Left ventricle myocardium inferior (tissue), 1 donor: Measurements from ENCODE around the gene CEP128. TPM values are rescaled to one million over a fixed set of nuclear protein-coding genes. Genes with fewer than 3 reads are reported as not detected.

Experiments
- DNase-seq: peaks from one replicate; pipeline ENCODE4 v3.0.0-alpha.2; 2020
- H3K27ac ChIP-seq: fragments of 200-600 bp; replicated peaks from 2 replicates; pipeline ENCODE4 v1.8.0; 2021
- H3K27me3 ChIP-seq: fragments of 200-600 bp; 2 replicates; pipeline ENCODE4 v1.8.0; 2021; ENCODE audit warnings: low read depth
- H3K36me3 ChIP-seq: fragments of 200-600 bp; 2 replicates; pipeline ENCODE4 v1.8.0; 2021
- H3K4me1 ChIP-seq: fragments of 200-600 bp; 2 replicates; pipeline ENCODE4 v1.8.0; 2021
- H3K4me3 ChIP-seq: fragments of 200-600 bp; 2 replicates; pipeline ENCODE4 v1.8.0; 2021; ENCODE audit warnings: mild to moderate bottlenecking, moderate library complexity
- H3K9me3 ChIP-seq: fragments of 200-600 bp; replicated peaks from 2 replicates; pipeline ENCODE4 v1.8.0; 2021
- intact Hi-C: fragments of 100-400 bp; cut with micrococcal nuclease; formaldehyde crosslinking; loops from one replicate; pipeline ENCODE4 v1.11.0; 2022
- total RNA-seq: library from RNA; stranded (reverse); fragmentation: NEBNext Ultra II Directional; extraction: Animal tissue kit (Norgen Biotek cat#: 25700); gene quantifications from one replicate; pipeline ENCODE4 v1.2.1, GENCODE V29; 2021
- TF ChIP-seq, protein P1 (sequence below): fragments of 200-600 bp; IDR thresholded peaks from 2 replicates; pipeline ENCODE4 v1.8.0; 2021; ENCODE audit warnings: antibody characterized with exemption, mild to moderate bottlenecking, borderline replicate concordance
- donor health status: DM: no; HTN: yes; CAD: no; lungs with severe emphysema.

CEP128 gene
- total RNA-seq, 1 donor from 2014 or later, result 2.3 TPM

DNA sequence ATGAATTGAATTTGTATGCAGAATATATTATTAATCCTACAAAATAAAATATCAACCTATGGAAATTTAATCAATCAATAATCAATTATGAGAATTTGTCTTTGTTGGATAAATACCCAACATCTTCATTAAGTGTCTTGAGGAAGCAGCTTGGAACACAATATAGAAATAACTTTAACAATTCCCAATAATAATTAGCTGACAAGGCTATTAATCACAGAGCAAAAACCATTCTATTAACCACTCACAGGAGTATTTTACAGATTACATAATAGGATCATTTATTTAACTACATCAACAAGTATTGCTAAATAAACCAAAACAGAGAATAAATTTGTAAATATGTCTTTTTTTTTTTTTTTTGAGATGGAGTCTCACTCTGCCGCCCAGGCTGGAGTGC is 190.3 kb downstream of the CEP128 start:
- TF ChIP-seq, protein P1, sequence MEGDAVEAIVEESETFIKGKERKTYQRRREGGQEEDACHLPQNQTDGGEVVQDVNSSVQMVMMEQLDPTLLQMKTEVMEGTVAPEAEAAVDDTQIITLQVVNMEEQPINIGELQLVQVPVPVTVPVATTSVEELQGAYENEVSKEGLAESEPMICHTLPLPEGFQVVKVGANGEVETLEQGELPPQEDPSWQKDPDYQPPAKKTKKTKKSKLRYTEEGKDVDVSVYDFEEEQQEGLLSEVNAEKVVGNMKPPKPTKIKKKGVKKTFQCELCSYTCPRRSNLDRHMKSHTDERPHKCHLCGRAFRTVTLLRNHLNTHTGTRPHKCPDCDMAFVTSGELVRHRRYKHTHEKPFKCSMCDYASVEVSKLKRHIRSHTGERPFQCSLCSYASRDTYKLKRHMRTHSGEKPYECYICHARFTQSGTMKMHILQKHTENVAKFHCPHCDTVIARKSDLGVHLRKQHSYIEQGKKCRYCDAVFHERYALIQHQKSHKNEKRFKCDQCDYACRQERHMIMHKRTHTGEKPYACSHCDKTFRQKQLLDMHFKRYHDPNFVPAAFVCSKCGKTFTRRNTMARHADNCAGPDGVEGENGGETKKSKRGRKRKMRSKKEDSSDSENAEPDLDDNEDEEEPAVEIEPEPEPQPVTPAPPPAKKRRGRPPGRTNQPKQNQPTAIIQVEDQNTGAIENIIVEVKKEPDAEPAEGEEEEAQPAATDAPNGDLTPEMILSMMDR, result no peak
- DNase-seq, result no peak
- intact Hi-C loops, result no loop called here
- H3K9me3 ChIP-seq, result no peaks in the 10 kb centered on the region
- no peak overlapping the region for H3K4me3 ChIP-seq
- H3K27ac ChIP-seq, result no peak overlapping the region
- H3K36me3 ChIP-seq, result no peaks in the 10 kb centered on the region
- no peaks in the 10 kb centered on the region for H3K27me3 ChIP-seq
- H3K4me1 ChIP-seq, result no peaks in the 10 kb centered on the region

DNA sequence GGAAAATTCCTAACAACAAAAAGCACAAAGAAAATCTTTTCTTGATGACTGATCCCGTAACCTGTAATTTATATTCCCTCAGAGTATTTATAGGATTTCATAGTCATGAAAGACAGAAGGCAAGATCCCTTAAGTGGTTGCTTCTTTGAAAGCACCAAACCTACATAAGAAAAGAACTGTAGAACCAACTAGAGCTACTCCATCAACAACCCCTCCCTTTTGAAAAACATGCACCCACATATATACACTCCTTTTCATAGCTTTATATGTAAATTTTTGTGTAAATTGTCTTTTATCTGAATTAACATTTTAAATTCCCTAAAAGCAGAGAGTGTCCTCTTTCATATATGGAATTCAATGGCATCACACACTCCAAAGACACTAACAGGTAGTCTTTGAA is 215.3 kb downstream of the CEP128 start:
- H3K4me1 ChIP-seq, result no peaks in the 10 kb centered on the region
- H3K36me3 ChIP-seq, result no peaks in the 10 kb centered on the region
- no peak for DNase-seq
- intact Hi-C loops, result no loop called here
- no peaks in the 10 kb centered on the region for H3K27me3 ChIP-seq
- H3K27ac ChIP-seq, result no peak overlapping the region
- H3K4me3 ChIP-seq, result no peak overlapping the region
- TF ChIP-seq, protein P1, result no peak
- H3K9me3 ChIP-seq, result no peaks in the 10 kb centered on the region

DNA sequence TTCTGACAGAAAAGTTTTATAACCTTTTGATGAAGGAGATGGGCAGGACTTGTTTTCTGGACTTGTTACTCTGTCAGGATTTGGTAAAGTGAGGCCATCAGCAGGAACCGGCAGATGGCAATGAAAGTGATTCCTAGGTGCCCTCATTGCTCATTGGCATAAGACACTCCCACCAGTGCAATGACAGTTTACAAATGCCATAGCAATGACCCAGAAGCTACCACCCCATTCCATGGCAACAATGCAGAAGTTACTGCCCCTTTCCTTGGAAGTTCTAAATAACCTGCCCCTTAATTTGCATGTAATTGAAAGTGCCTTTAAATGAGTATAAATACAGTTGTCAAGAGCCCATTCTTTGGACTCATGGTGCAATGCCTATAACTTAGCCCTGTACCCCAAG is 222.6 kb downstream of the CEP128 start:
- H3K27ac ChIP-seq, result no peak overlapping the region
- intact Hi-C loops, result no loop called here
- no peaks in the 10 kb centered on the region for H3K36me3 ChIP-seq

DNA sequence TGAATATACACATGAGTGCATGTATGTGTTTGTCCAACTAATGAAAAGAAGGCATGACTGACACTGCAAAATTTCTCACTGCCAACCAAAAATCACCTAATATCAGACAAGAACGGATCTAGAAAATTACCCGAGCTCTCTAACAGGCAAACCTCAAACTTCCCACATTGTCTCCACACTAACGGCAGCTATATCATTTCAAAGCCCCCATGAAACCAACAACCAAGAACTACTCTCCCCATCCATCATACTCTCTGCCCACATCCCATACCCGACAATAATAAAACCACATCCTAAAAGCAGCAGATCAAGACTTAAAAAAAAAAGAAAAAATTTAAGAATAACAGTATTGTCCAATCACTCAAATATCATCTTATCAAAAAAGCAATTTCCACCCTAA is 227.1 kb downstream of the CEP128 start:
- intact Hi-C loops, result no loop called here
- TF ChIP-seq, protein P1, result no peak

More for the DNA sequence above, 222.6 kb downstream of the CEP128 start:
- DNase-seq, result no peak
- H3K9me3 ChIP-seq, result no peaks in the 10 kb centered on the region
- TF ChIP-seq, protein P1, result no peak
- no peaks in the 10 kb centered on the region for H3K27me3 ChIP-seq
- no peaks in the 10 kb centered on the region for H3K4me1 ChIP-seq
- H3K4me3 ChIP-seq, result no peak overlapping the region

DNA sequence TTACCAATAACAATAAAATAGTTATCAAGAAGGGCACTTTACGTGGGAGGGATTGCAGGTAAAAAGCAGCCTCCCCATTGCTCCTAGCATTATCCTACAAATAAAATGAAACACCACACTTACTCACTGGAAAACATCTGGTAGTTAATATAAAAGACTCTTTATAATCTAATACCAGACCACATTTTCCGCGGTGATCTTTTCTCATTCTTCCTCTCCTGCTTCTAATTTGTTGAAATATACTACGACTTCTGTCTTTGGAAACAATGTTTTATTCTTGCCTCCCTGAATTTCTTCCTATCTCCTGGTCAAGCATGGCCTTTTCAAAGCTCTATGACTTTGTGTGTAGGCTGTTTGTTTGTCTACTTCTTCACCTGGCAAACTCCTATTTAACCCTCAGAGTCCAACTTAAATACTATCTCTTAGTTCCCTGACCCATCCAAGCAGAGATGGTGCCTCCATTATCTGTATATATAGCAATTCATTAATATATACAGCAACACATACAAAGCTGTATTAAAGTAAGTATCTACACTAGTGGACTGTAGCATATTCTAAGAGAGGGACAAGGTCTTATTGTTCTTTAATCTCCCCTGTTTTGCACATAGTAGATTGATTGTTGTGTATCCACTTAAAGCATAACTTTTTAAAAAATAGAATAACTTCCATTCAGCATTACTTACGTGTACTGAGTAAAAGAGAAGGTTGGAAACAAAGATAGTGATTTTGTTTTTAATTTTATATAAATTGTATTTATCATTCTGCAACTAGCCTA is 228.3 kb downstream of the CEP128 start:
- Histone ChIP-seq H3K27ac (no peak overlapping the region), H3K27me3 (no peaks in the 10 kb centered on the region), H3K9me3 (no peaks in the 10 kb centered on the region), H3K4me1 (no peaks in the 10 kb centered on the region), H3K36me3 (no peaks in the 10 kb centered on the region), H3K4me3 (no peak overlapping the region)
- TF ChIP-seq, protein P1, result no peak
- intact Hi-C loops, result no loop called here
- DNase-seq, result no peak

More for the DNA sequence above, 227.1 kb downstream of the CEP128 start:
- H3K36me3 ChIP-seq, result no peaks in the 10 kb centered on the region
- DNase-seq, result no peak
- no peaks in the 10 kb centered on the region for H3K9me3 ChIP-seq
- no peak overlapping the region for H3K4me3 ChIP-seq
- no peaks in the 10 kb centered on the region for H3K4me1 ChIP-seq
- H3K27ac ChIP-seq, result no peak overlapping the region
- H3K27me3 ChIP-seq, result no peaks in the 10 kb centered on the region
